Cardiac fibroblast (primary cell): ENCODE results near the gene BBS9.

Source experiments
- DNase-seq, 2 donors: peaks; one replicate each; pipeline versions ENCODE4 v3.0.0 to v3.0.0-alpha.2; 2010; ENCODE audit warnings: low read depth in 2 of 2
- H3K4me3 ChIP-seq, 2 donors: replicated peaks in 1 of 2; 1 replicate in 1 of 2; 2 replicates in 1 of 2; pipeline ENCODE4 v1.5.1; 2011; ENCODE audit warnings: low read depth in 2 of 2, low read length in 2 of 2, mild to moderate bottlenecking in 2 of 2, moderate library complexity in 1 of 2
- TF ChIP-seq, protein P1 (sequence below): IDR thresholded peaks from one replicate; pipeline ENCODE4 v1.5.1; 2011; ENCODE audit warnings: low read depth, mild to moderate bottlenecking, low read length, inconsistent platforms

BBS9 gene

DNA sequence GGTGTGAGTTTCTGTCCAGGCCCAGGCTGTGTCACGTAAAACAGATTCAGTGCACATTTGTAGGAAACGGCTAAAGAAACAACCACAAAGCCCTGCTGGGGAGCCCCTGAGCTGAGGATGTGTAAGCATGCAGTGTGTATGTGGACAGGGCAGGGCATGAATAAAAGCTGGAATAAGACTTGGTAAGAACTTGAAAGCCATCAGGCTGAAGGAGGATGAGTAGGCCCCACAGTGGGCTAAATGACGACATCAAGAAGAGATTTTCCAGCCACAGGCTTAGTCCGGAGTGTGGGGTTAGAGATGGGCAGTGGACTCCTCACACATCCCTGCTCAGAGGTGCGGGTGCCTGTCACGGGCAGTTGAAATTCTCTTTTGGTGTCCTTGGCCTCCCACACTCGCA is 505.2 kb downstream of the BBS9 start:
- TF ChIP-seq, protein P1, sequence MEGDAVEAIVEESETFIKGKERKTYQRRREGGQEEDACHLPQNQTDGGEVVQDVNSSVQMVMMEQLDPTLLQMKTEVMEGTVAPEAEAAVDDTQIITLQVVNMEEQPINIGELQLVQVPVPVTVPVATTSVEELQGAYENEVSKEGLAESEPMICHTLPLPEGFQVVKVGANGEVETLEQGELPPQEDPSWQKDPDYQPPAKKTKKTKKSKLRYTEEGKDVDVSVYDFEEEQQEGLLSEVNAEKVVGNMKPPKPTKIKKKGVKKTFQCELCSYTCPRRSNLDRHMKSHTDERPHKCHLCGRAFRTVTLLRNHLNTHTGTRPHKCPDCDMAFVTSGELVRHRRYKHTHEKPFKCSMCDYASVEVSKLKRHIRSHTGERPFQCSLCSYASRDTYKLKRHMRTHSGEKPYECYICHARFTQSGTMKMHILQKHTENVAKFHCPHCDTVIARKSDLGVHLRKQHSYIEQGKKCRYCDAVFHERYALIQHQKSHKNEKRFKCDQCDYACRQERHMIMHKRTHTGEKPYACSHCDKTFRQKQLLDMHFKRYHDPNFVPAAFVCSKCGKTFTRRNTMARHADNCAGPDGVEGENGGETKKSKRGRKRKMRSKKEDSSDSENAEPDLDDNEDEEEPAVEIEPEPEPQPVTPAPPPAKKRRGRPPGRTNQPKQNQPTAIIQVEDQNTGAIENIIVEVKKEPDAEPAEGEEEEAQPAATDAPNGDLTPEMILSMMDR, result no peak
- DNase-seq, result no peak
- H3K4me3 ChIP-seq, result no peak overlapping the region

DNA sequence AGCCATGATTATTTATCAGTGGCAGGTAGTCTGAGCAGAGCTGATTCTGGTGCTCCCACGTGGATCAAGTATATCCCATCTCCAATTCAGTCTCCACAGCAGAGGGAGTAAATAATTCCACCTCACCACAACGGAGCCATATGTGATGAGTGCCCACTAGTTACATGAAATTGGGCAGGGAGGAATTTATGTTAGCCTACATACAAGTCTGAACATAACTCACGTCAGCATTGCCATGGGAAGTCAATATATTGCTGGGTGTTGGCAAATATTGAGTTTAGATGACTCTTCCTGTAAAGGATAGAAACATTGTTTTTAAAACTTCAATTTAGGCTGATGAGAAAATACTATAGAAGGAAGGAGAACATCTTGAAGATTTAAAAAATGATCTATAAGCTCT is 507.0 kb downstream of the BBS9 start:
- no peak for DNase-seq
- H3K4me3 ChIP-seq, result no peak overlapping the region
- TF ChIP-seq, protein P1, result no peak

DNA sequence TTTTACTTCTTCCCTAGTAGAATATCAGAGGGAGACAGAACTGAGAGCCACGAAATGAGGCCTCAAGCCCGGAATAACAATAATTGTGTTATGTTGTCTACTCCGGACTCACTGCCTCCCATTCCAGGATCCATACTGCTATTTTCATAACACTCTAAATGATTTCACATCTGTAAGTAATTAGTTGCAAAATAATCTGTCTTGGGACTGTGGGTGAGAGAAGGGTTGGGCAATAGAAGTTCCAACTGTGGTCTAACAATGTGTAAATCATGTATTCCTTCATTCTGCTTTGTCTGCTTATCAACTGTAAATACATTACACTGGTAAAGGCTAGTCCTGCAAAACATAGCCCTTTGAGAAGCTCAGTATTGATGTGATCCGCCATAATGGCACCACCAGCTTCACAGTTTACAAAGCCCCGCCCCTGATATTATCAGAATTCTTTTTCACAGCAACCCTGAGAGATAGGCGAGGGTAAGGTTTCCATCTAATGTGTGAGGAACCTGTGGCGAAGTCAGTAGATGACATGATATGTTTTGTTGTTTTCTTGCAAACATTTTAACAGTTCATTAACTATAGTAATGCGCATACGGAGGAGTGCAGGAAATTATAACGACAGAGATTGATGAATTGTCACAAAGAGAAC is 510.3 kb downstream of the BBS9 start:
- no peak overlapping the region for H3K4me3 ChIP-seq
- DNase-seq, result peak; percentile 50 to 70
- TF ChIP-seq, protein P1, result no peak

DNA sequence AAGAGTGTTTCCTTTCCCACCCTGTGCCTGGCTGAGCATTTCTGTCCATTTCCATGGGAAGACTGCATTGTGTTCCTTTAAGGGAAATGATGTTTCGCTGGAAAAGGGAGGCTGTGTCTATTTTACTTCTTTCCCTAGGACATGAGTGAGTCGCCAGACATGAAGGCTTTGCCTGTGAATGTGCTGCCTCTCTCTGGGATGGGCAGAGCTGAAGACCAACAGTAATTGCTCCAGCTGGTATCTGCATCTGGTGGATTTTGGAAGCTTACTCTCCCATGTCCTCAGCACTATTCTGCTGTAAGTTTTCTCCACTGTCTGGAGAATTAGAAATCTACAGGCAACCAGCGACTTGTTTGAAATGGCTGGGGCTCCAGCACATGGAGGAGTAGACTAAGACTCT is 511.4 kb downstream of the BBS9 start:
- DNase-seq, result no peak
- TF ChIP-seq, protein P1, result no peak
- H3K4me3 ChIP-seq, result no peak overlapping the region

DNA sequence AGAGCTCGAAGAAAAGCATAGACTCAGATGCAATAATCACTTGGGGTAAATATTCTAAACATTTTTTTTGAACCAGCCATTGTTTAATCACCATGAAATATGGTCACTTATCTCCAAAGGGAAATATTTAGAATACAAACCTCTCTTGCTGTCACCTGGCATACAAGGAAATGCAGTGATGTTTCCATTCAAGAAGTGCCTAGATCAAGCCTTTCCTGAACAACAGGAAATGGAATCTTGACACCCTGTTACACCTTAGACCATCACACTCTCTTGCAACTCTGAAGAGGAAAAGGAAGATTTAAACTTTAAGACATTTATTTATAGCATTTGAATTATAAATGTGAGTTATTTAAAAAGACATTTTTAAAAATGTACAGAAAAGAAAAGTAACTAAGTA is 512.9 kb downstream of the BBS9 start:
- no peak overlapping the region for H3K4me3 ChIP-seq
- no peak for DNase-seq
- TF ChIP-seq, protein P1, result no peak

DNA sequence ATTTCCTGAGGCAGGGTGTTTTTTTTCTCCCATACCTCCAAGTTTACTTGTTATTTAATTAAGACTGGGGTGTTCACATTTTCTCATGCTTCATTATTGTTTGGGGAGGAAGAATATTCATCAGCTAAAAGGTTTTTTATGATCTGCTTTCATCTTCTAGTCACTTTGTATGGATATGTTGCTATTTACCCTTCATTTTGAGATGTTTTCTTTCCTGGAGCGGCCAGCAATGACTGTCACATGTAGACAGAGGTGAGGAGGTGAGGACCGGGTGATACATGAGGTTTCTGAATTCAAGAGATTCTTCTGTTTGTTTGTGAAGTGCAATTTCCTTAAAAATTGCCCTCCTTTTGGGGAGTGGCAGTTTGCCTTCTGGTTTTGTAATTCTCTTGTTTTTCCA is 514.2 kb downstream of the BBS9 start:
- TF ChIP-seq, protein P1, result no peak
- no peak overlapping the region for H3K4me3 ChIP-seq
- no peak for DNase-seq

DNA sequence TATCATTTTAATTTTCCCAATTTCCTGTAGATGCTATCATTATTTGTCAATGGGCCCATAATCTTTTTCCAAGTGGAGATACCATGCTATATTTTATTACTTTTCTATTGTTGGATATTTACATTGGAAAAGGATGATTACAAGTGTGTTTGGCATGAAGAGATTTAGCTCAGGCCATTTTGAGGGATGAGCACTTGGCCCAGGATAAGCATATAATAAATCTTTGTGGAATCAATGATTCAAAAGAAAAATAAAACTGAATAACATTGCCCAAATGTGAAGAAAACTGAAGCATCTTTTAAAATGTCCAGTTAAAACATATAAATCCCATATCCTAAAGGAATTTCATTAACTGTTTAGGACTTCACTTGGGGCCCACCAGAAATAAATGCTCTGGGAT is 515.1 kb downstream of the BBS9 start:
- no peak overlapping the region for H3K4me3 ChIP-seq
- DNase-seq, result no peak
- TF ChIP-seq, protein P1, result no peak
